ENCODE measurements around the gene ATP6V1G1. TPM values are rescaled to one million over a fixed set of nuclear protein-coding genes. Genes with fewer than 3 reads are reported as not detected.

Gene ATP6V1G1
- total RNA-seq, 2 donors from 2014 or later, result 141 to 153 TPM

DNA sequence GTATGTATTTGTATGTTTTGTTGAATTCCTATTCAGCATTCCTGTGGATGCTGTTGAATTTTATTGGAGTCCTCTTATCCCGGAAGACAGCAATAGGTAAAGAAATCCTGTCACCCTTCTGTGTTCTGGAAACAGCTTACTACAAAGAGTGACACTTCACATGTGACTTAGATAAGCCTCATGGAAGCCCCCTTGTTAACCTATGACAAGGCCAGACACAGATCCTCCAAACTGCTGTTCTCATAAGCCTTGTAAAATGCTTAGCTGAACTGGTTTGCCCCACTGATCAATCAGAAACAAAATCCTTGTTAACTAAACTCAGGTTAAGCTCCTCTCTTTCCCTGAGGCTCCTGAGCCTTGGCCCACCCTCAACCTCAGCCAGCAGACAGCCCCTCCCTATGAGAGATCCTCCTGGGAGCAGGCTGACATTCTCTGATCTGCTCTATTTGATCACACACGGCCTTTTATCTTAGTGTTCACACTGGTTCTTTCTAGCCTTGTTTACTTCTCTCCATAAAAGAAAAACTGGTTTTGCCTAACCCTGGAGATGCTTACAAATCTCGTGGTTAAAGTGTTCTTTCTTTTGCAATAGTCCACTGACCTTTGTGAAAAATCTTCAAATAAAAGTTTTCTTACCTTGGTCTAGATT lies 29.4 kb upstream of the ATP6V1G1 start:
- H3K27ac ChIP-seq, result no peak overlapping the region
- H3K4me3 ChIP-seq, result no peak overlapping the region
- H3K27me3 ChIP-seq, result no peaks in the 10 kb centered on the region
- no peaks in the 10 kb centered on the region for H3K4me1 ChIP-seq
- H3K36me3 ChIP-seq, result no peaks in the 10 kb centered on the region
- H3K9me3 ChIP-seq, result no peaks in the 10 kb centered on the region
- no peak for DNase-seq (ENCODE audit: low spot score)
- TF ChIP-seq, protein P1, sequence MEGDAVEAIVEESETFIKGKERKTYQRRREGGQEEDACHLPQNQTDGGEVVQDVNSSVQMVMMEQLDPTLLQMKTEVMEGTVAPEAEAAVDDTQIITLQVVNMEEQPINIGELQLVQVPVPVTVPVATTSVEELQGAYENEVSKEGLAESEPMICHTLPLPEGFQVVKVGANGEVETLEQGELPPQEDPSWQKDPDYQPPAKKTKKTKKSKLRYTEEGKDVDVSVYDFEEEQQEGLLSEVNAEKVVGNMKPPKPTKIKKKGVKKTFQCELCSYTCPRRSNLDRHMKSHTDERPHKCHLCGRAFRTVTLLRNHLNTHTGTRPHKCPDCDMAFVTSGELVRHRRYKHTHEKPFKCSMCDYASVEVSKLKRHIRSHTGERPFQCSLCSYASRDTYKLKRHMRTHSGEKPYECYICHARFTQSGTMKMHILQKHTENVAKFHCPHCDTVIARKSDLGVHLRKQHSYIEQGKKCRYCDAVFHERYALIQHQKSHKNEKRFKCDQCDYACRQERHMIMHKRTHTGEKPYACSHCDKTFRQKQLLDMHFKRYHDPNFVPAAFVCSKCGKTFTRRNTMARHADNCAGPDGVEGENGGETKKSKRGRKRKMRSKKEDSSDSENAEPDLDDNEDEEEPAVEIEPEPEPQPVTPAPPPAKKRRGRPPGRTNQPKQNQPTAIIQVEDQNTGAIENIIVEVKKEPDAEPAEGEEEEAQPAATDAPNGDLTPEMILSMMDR (IDR thresholded peaks at IDR 0.05), result no peak

DNA sequence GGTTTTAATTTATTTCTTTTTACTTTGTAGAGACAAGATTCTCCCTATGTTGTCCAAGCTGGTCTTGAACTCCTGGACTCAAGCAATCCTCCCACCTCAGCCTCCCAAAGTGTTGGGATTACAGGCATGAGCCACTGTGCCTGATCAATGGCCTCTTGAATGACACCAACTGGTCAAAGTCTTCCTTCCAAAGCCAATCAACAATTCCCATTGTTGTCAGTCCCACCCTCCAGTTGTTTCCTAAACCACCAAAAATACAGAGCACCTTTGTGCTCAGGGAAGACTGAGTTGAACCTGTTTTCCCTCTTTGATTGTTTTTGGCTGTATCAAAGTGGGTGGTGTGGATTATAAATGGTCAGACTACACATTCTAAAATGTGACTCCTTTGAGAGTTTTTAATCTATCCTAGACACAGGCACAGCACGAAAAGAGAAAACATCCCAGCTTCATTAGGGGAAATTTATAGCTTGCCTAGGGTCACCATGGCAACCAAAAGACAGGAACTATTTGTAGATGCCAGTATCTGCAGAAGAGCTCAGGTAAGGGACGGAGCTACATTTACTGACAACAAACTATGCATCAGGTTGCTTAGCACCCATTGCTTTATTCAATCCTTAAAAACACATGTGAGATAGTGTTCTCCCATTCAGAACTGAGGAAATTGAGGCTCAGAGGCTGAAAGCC lies 27.6 kb upstream of the ATP6V1G1 start:
- no peak overlapping the region for H3K27ac ChIP-seq
- no peak for DNase-seq (ENCODE audit: low spot score)
- H3K4me1 ChIP-seq, result no peaks in the 10 kb centered on the region
- H3K27me3 ChIP-seq, result no peaks in the 10 kb centered on the region
- H3K9me3 ChIP-seq, result no peaks in the 10 kb centered on the region
- no peaks in the 10 kb centered on the region for H3K36me3 ChIP-seq
- TF ChIP-seq, protein P1 (IDR thresholded peaks at IDR 0.05), result no peak
- no peak overlapping the region for H3K4me3 ChIP-seq

DNA sequence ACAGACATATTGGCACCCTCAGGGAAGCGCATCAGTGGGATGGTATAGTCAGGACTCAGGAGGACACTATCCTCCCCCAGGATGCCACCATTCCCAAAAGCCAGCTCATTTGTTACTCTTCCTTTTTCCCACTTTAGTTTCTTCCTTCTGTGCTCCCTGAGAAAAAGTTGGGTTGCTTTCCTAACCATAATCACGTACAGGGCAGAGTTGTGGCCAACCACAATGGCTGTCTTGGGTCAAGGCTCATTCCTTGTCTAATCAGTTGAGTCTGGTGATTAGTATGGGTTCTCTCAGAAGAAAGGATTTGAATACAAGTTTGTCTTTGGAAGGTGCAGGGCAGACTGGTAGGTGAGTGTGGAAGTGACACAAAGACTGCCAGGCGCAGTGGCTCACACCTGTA lies 26.6 kb upstream of the ATP6V1G1 start:
- H3K27ac ChIP-seq, result no peak overlapping the region
- TF ChIP-seq, protein P1 (IDR thresholded peaks at IDR 0.05), result no peak
- H3K9me3 ChIP-seq, result no peaks in the 10 kb centered on the region
- H3K27me3 ChIP-seq, result no peaks in the 10 kb centered on the region
- no peak overlapping the region for H3K4me3 ChIP-seq
- no peaks in the 10 kb centered on the region for H3K4me1 ChIP-seq
- no peaks in the 10 kb centered on the region for H3K36me3 ChIP-seq
- DNase-seq (ENCODE audit: low spot score), result no peak

DNA sequence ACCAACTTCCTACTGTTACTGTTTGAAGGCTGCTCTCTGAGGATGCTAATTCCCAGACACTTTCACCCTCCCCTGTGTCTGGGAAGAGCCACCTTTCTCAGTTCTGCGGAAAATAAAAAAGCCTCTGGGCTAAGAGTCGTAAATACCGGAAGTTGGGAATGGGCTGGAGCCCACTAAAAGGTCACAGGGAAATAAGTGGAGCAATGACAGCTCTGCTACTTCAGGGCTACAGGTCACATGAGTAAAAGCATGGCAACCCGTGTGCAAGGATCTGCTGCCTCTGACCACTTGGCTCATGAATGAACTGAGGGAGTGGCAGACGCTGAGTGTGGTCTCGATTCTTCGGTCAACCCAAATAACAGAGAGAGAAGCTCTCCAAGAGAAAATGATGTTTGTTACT lies 25.8 kb upstream of the ATP6V1G1 start:
- TF ChIP-seq, protein P1 (IDR thresholded peaks at IDR 0.05), result no peak
- no peak for DNase-seq (ENCODE audit: low spot score)

DNA sequence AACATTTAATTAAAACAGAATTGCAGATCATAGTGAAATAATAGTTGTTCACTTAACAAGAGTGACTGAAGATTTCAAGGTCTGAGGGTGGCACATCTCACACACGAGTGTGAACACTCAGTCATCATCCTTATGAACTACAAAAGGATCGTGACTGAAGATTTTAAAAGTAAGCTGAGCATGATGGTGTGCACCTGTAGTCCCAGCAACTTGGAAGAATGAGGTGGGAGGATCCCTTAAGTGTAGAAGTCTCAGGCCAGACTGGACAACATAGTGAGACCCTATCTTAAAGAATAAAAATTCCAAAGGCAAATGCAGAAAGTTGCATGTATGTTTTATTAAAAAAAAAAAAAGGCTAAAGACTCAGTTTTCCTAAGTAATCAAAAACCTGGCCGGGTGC lies 22.4 kb upstream of the ATP6V1G1 start:
- Histone ChIP-seq H3K27me3 (no peaks in the 10 kb centered on the region), H3K27ac (no peak overlapping the region), H3K4me1 (no peaks in the 10 kb centered on the region), H3K36me3 (no peaks in the 10 kb centered on the region), H3K4me3 (no peak overlapping the region), H3K9me3 (no peaks in the 10 kb centered on the region)
- TF ChIP-seq, protein P1 (IDR thresholded peaks at IDR 0.05), result no peak
- no peak for DNase-seq (ENCODE audit: low spot score)

More for the DNA sequence above, 25.8 kb upstream of the ATP6V1G1 start:
- no peaks in the 10 kb centered on the region for H3K9me3 ChIP-seq
- no peaks in the 10 kb centered on the region for H3K36me3 ChIP-seq
- H3K27me3 ChIP-seq, result no peaks in the 10 kb centered on the region
- H3K4me1 ChIP-seq, result no peaks in the 10 kb centered on the region
- no peak overlapping the region for H3K27ac ChIP-seq
- no peak overlapping the region for H3K4me3 ChIP-seq

Data from right atrium auricular region (tissue), 2 donors.